Measurements from ENCODE around the gene S100A5. TPM values are rescaled to one million over a fixed set of nuclear protein-coding genes. Genes with fewer than 3 reads are reported as not detected.
A peak's percentile ranks its signal among the peaks of the same experiment; 100 is the strongest.

Gene S100A5
- total and polyA plus RNA-seq, 12 donors = not detected

GRCh38 chr1:153534925-153535241 lies 5.9 kb downstream of the S100A5 start:
- peaks cover 3 to 66% (median 35%) of the 10 kb centered on the region in 9 donors for H3K4me1 ChIP-seq
- H3K9me3 ChIP-seq = no peaks in the 10 kb centered on the region
- no peak for ATAC-seq
- peaks cover 0 to 9% (median 0%) of the 10 kb centered on the region in 9 donors for H3K36me3 ChIP-seq
- TF ChIP-seq, protein P1, sequence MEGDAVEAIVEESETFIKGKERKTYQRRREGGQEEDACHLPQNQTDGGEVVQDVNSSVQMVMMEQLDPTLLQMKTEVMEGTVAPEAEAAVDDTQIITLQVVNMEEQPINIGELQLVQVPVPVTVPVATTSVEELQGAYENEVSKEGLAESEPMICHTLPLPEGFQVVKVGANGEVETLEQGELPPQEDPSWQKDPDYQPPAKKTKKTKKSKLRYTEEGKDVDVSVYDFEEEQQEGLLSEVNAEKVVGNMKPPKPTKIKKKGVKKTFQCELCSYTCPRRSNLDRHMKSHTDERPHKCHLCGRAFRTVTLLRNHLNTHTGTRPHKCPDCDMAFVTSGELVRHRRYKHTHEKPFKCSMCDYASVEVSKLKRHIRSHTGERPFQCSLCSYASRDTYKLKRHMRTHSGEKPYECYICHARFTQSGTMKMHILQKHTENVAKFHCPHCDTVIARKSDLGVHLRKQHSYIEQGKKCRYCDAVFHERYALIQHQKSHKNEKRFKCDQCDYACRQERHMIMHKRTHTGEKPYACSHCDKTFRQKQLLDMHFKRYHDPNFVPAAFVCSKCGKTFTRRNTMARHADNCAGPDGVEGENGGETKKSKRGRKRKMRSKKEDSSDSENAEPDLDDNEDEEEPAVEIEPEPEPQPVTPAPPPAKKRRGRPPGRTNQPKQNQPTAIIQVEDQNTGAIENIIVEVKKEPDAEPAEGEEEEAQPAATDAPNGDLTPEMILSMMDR (IDR thresholded peaks at IDR 0.05) = no peak
- DNase-seq = no peak
- no peaks in the 10 kb centered on the region for H3K27me3 ChIP-seq
- 88 to 90% methylated on average over 3 of the region's 3 CpGs for WGBS, 2 donors
- peak overlapping the region; percentile 93 to 99 (median 98) for H3K27ac ChIP-seq
- intact Hi-C loops (cut with DNase I) = loop anchor here in 6 of 10 donors (2.0 to 10.0 kb wide), 4 partner anchors 32 to 80 kb away; partner anchors contain the start of genes S100A2 (in 3 of the 6), S100A16 (in 2 of the 6) and S100A14 (in 1 of the 6)
- H3K4me3 ChIP-seq = peak overlapping the region; percentile 62 to 93 (median 77)

DNA sequence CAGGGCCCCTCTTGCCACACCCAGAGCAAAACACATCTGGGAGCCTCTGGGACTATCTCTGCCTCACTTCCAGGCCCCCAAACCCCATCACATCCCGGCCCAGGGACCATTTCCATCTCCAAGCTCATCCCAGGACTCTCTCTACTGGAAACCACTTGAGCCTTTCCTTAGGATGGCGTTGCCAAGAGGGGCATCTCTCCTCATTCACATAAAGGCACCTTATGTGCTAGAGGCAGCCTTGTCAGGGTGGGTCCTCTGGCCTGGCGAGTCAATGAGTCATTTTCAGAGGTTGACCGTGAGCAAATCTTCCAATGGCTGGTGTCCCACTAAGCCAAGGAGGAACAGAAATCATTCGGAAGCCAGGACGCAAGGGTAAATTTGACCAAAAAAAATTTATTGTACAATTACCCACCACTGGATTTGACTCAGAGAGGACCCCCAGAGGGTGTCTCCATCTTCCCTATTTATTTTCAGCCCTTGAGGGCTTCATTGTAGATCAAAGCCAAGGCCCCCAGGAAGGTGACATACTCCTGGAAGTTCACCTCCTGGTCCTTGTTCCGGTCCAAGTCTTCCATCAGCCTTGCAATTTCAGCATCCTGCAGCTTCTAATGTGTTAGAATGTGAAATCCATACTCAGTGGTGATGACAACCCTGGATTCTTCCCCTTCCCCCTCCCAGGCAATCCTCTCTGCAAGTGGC lies 6.4 kb downstream of the S100A5 start:
- intact Hi-C loops (cut with DNase I) = loop anchor here in 6 of 10 donors (2.0 to 10.0 kb wide), 4 partner anchors 32 to 80 kb away; partner anchors contain the start of genes S100A2 (in 3 of the 6), S100A16 (in 2 of the 6) and S100A14 (in 1 of the 6)
- Histone ChIP-seq H3K4me3 (peak overlapping the region; percentile 62 to 93 (median 77)), H3K4me1 (peaks cover 3 to 61% (median 35%) of the 10 kb centered on the region in 9 donors), H3K9me3 (no peaks in the 10 kb centered on the region), H3K27me3 (no peaks in the 10 kb centered on the region), H3K27ac (peak overlapping the region in 9 of 10 donors; percentile 93 to 99 (median 98)), H3K36me3 (peaks cover 0 to 9% (median 0%) of the 10 kb centered on the region in 9 donors)
- TF ChIP-seq, protein P1 (IDR thresholded peaks at IDR 0.05) = no peak
- ATAC-seq (no peak), DNase-seq (no peak)
- WGBS, 2 donors = 80 to 88% methylated on average over 7 of the region's 7 CpGs

- Histone ChIP-seq H3K27me3 (no peaks in the 10 kb centered on the region), H3K27ac (peak overlapping the region in 9 of 10 donors; percentile 3 to 99 (median 98)), H3K36me3 (peaks cover 0 to 9% (median 0%) of the 10 kb centered on the region in 9 donors), H3K4me1 (peaks cover 3 to 61% (median 35%) of the 10 kb centered on the region in 9 donors), H3K9me3 (no peaks in the 10 kb centered on the region), H3K4me3 (peak overlapping the region in 9 of 10 donors; percentile 11 to 93 (median 79))
- intact Hi-C loops (cut with DNase I) = loop anchor here (1.0 to 10.0 kb wide), 6 partner anchors 33 to 81 kb away; partner anchors contain the start of genes S100A2 (in 3 of the 10), S100A16 (in 2 of the 10) and S100A14 (in 1 of the 10)
- TF ChIP-seq, protein P1 (IDR thresholded peaks at IDR 0.05) = no peak
- peak in 7 of 8 donors; percentile 3 to 50 (median 35) for ATAC-seq
- no peak for DNase-seq
- 52 to 72% methylated on average over 13 of the region's 13 CpGs for WGBS, 2 donors
These were observed 7.0 kb downstream of the S100A5 start for GRCh38 chr1:153533689-153534201.

All from heart right ventricle (tissue), 16 donors.